Right lobe of liver (tissue), 6 donors: ENCODE results near the gene CREB3. TPM values are rescaled to one million over a fixed set of nuclear protein-coding genes. Genes with fewer than 3 reads are reported as not detected.
A peak's percentile ranks its signal among the peaks of the same experiment; 100 is the strongest.

Experiments used
- ATAC-seq, 4 donors: fragments of 200-7000 bp; cut with Tn5 transposase; one replicate each; pipeline ENCODE4 v1.9.1; 2020; ENCODE audit warnings: mild to moderate bottlenecking in 4 of 4, moderate library complexity in 4 of 4
- DNase-seq, 3 donors: peaks; one replicate each; pipeline ENCODE4 v3.0.0-alpha.2; 2020
- H3K27ac ChIP-seq, 3 donors: fragments of 200-600 bp; one replicate each; pipeline ENCODE4 v1.8.0; 2022
- H3K27me3 ChIP-seq, 2 donors: fragments of 200-600 bp; one replicate each; pipeline ENCODE4 v1.8.0; 2022
- H3K36me3 ChIP-seq, 4 donors: fragments of 200-600 bp; sonication (generic) in 1 of 4; one replicate each; pipeline versions ENCODE4 v1.5.1 to v1.8.0; 2017 to 2022; ENCODE audit warnings: control low read depth in 1 of 4
- H3K4me1 ChIP-seq, 4 donors: fragments of 200-600 bp; sonication (generic) in 1 of 4; one replicate each; pipeline versions ENCODE4 v1.5.1 to v1.8.0; 2017 to 2022; ENCODE audit warnings: control low read depth in 1 of 4
- H3K4me3 ChIP-seq, 3 donors: fragments of 200-600 bp; one replicate each; pipeline ENCODE4 v1.8.0; 2022
- H3K9me3 ChIP-seq, 4 donors: fragments of 200-600 bp; sonication (generic) in 1 of 4; one replicate each; pipeline versions ENCODE4 v1.5.1 to v1.8.0; 2017 to 2022; ENCODE audit warnings: control low read depth in 1 of 4
- CTCF ChIP-seq, 4 donors: fragments of 200-600 bp in 3 of 4; fragments of 450-650 bp in 1 of 4; IDR thresholded peaks; one replicate each; pipeline versions ENCODE4 v1.5.1 to v1.8.0; 2016 to 2022; ENCODE audit warnings: antibody characterized with exemption in 4 of 4, mild to moderate bottlenecking in 2 of 4
- POLR2A ChIP-seq: fragments of 450-650 bp; IDR thresholded peaks from one replicate; pipeline ENCODE4 v1.6.1; 2017; ENCODE audit warnings: antibody characterized with exemption, mild to moderate bottlenecking
- WGBS: methylation state at CpG from one replicate; pipeline ENCODE4 v1.1.6; 2018; ENCODE audit warnings: low coverage, low lambda C conversion rate; ENCODE audit not compliant: insufficient coverage; ENCODE audit errors: missing lambda C conversion rate; 5-methylcytosine and 5-hydroxymethylcytosine counted together
- intact Hi-C, 2 donors: fragments of 100-400 bp; cut with DNase I; formaldehyde crosslinking; loops; one replicate each; pipeline versions ENCODE4 v1.11.2 to v1.14.1; 2022
- total RNA-seq, 6 experiments: library from RNA; depleted of rRNA in 2 of 6; stranded (reverse); fragments of >200 nt in 2 of 6; fragmentation: NEBNext Ultra II Directional in 3 of 6; extraction: Animal tissue kit (Norgen Biotek cat#: 25700) in 3 of 6; gene quantifications; one replicate each; pipeline versions ENCODE4 v1.1.0 to v1.2.4, GENCODE V29; 2016 to 2023
- donor health status: DM: no; HTN: yes; CAD: no.
- donor health status: DM: no; HTN: no; CAD: no.
- donor health status: DM: no; HTN: no; CAD: no.
- donor health status: DM: no; HTN: yes; CAD: no.
- donor health status: DM: no; HTN: yes; CAD: no.

CREB3 gene
- total RNA-seq, 6 experiments from 2014 or later, result 12.1 to 35.2 (median 17.8) TPM

- H3K4me1 ChIP-seq, result peaks cover 0 to 2% (median 0%) of the 10 kb centered on the region in 4 donors
- H3K27me3 ChIP-seq, result no peaks in the 10 kb centered on the region
- no peaks in the 10 kb centered on the region for H3K9me3 ChIP-seq
- ATAC-seq (no peak), DNase-seq (no peak)
- no peak for TF ChIP-seq POLR2A
- no peak for TF ChIP-seq CTCF (IDR thresholded peaks at IDR 0.05)
- no peak overlapping the region for H3K4me3 ChIP-seq
- intact Hi-C loops, result no loop called here
- 79% methylated on average over 7 of the region's 11 CpGs for WGBS
- no peak overlapping the region for H3K27ac ChIP-seq
- H3K36me3 ChIP-seq, result no peaks in the 10 kb centered on the region
Measured at GRCh38 chr9:35686222-35687203, 46.0 kb upstream of the CREB3 start.

DNA sequence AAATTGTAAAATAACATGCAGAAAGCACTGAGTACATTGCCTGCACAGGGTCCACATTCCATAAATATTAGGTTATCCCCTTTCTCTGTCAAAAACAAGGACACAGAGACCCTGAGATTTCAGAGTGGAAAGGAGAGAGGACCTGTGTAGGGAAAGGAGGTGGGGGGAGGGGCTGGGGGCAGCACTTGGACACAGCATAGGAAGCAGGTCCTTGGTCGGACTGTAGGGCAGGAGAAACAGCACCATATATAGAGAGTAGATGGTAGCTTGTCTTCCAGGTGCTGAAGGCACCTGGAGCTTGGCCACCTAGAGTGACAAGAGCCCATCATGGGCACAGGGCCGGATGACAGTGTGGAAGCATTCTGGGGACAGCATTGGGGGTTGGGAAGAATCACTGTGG lies 45.2 kb upstream of the CREB3 start:
- Histone ChIP-seq H3K27me3 (no peaks in the 10 kb centered on the region), H3K9me3 (no peaks in the 10 kb centered on the region), H3K4me3 (no peak overlapping the region), H3K36me3 (no peaks in the 10 kb centered on the region), H3K4me1 (peaks cover 0 to 2% (median 0%) of the 10 kb centered on the region in 4 donors), H3K27ac (no peak overlapping the region)
- no peak for DNase-seq
- WGBS, result 85% methylated on average over 2 of the region's 2 CpGs
- ATAC-seq, result no peak
- TF ChIP-seq POLR2A (no peak), CTCF (IDR thresholded peaks at IDR 0.05) (no peak)
- intact Hi-C loops, result no loop called here

GRCh38 chr9:35687972-35688557 lies 44.4 kb upstream of the CREB3 start:
- Histone ChIP-seq H3K4me3 (no peak overlapping the region), H3K36me3 (no peaks in the 10 kb centered on the region), H3K9me3 (no peaks in the 10 kb centered on the region), H3K27ac (no peak overlapping the region), H3K4me1 (peaks cover 0 to 2% (median 0%) of the 10 kb centered on the region in 4 donors), H3K27me3 (no peaks in the 10 kb centered on the region)
- ATAC-seq (no peak), DNase-seq (no peak)
- intact Hi-C loops, result no loop called here
- 75% methylated on average over 1 of the region's 2 CpGs for WGBS
- TF ChIP-seq POLR2A, result no peak
- no peak for TF ChIP-seq CTCF (IDR thresholded peaks at IDR 0.05)

DNA sequence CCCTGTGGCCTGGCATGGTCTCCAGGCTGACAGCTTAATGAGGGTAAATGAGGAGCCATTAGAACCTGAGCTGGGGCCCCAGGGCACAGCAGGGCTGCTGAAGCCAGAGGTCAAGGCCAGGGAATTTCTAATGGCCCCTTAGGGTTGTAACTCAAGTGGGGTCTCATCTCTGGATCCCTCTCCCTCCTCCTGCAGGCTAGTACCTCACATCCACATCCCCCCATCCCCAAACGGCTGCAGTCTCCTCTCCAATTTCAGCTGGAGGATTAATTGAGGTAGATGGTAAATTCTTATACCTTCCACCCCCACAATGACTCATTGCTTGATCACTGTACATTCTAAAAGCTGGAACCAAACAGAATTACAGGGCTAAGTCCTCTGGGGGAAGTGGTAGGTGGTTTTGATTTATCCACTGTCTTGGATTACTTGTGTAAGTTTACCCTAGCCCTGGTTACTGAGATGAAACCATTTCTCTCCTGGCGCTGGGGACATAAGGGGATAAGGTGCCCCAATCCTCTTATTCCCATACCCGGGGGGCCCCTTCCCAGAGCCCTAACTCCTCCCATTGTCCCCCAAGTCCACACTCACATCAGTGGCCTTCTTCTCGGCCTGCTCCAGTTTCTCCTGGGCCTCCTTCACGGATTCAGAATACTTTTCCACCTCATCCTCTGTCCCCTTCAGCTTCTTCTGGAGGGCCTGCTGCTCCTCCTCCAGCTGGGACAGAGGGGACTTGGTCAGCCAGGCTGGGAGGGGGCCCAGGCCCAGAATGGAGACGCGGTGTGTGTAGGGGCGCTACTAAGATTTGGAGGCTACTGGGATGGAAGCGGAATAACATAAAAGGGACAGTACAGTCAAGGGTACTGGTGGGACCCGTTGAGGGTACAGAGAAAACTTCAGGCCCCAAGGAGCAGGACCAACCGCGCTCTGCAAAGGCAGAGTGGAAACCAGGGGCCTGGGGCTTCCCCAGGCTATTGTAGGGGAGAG lies 43.6 kb upstream of the CREB3 start:
- no peaks in the 10 kb centered on the region for H3K9me3 ChIP-seq
- H3K27me3 ChIP-seq, result no peaks in the 10 kb centered on the region
- 91% methylated on average over 12 of the region's 12 CpGs for WGBS
- peak overlapping the region in 2 of 3 donors; percentile 26 to 29 for H3K4me3 ChIP-seq
- H3K36me3 ChIP-seq, result no peaks in the 10 kb centered on the region
- H3K27ac ChIP-seq, result peak overlapping the region in 1 of 3 donors; percentile 33
- peak in 1 of 4 donors; percentile 36 for ATAC-seq
- intact Hi-C loops, result no loop called here
- H3K4me1 ChIP-seq, result peaks cover 0 to 2% (median 0%) of the 10 kb centered on the region in 4 donors
- TF ChIP-seq POLR2A (no peak), CTCF (IDR thresholded peaks at IDR 0.05) (no peak)
- DNase-seq, result no peak
